ENCODE data around the gene MPDU1. TPM values are rescaled to one million over a fixed set of nuclear protein-coding genes. Genes with fewer than 3 reads are reported as not detected.

MPDU1 gene
- 74.4 and 83.7 TPM in 2 replicates for total RNA-seq
- long read RNA-seq, transcript MPDU1-201 (7 exons, 1,601 nt), result major isoform, 12 of 22 reads
- long read RNA-seq, partial matches to known transcripts, result 3 of 22 reads
- long read RNA-seq, other reads (novel, unspliced or antisense), result 3 of 22 reads

GRCh38 chr17:7583253-7584109, at the start of gene MPDU1:
Gene MPDU1, plus strand, starts transcription at chr17:7583852. Its CDS starts 11 bp downstream, at chr17:7583863.
- H3K4me3 Mint-ChIP-seq, result peak within 1 kb of the TSS; percentile 99
- H3K36me3 Mint-ChIP-seq (ENCODE audit: low read depth), result peaks cover 31% of the 10 kb centered on the region
- DNase-seq (ENCODE audit: low read depth, low spot score), result peak; percentile 92
- no peak for TF ChIP-seq CTCF (conservative IDR thresholded peaks at IDR 0.05)
- H3K4me1 Mint-ChIP-seq, result peaks cover 47% of the 10 kb centered on the region
- peaks cover 30% of the 10 kb centered on the region for H3K27me3 Mint-ChIP-seq (ENCODE audit: low read depth)
- H3K9me3 Mint-ChIP-seq, result no peaks in the 10 kb centered on the region
- H3K27ac Mint-ChIP-seq (ENCODE audit: unreplicated experiment), result peak within 1 kb of the TSS; percentile 100

- no peak for TF ChIP-seq CTCF (conservative IDR thresholded peaks at IDR 0.05)
- peaks cover under 1% of the 10 kb centered on the region for H3K27me3 Mint-ChIP-seq (ENCODE audit: low read depth)
- H3K27ac Mint-ChIP-seq (ENCODE audit: unreplicated experiment), result no peak overlapping the region
- H3K4me3 Mint-ChIP-seq, result no peak overlapping the region
- H3K9me3 Mint-ChIP-seq, result peaks cover 7% of the 10 kb centered on the region
- H3K36me3 Mint-ChIP-seq (ENCODE audit: low read depth), result peaks cover 8% of the 10 kb centered on the region
- H3K4me1 Mint-ChIP-seq, result no peaks in the 10 kb centered on the region
- DNase-seq (ENCODE audit: low read depth, low spot score), result no peak
These were observed 45.6 kb upstream of the MPDU1 start for GRCh38 chr17:7538050-7538449.

DNA sequence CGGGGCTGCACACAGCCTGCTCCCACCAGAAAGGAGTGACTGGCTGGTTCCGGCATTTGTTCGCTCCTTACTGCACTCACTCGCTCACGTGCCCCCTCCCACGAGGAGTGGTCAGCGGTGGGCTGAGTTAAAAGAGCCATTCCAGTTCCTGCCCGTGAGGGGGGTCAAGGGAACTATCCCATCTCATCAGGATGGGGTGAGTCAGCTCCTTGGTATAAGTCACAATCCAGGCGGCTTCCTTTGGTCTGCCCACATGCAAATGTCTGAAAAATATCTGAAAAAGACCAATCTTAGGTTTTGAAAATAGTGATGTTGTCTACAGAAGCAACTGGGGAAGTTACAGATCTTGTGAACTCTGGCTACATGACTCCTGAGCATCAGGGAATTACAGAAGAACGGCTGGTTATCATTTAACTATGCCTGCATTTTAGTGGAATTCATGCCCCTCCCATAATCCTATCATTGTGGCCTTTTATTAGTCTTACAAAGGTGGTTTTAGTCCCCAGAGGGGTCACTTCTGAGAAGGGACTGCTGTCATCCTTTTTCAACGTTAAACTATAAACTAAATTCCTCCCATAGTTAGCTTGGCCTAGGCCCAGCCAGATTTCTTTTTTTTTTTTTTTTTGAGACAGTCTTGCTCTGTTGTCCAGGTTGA, 44.6 kb upstream of the MPDU1 start:
- TF ChIP-seq CTCF (conservative IDR thresholded peaks at IDR 0.05), result no peak
- Mint-ChIP-seq H3K4me1 (no peaks in the 10 kb centered on the region), H3K9me3 (peaks cover 7% of the 10 kb centered on the region), H3K36me3 (ENCODE audit: low read depth) (peaks cover 8% of the 10 kb centered on the region), H3K27ac (ENCODE audit: unreplicated experiment) (no peak overlapping the region), H3K27me3 (ENCODE audit: low read depth) (peaks cover 10% of the 10 kb centered on the region), H3K4me3 (no peak overlapping the region)
- no peak for DNase-seq (ENCODE audit: low read depth, low spot score)

DNA sequence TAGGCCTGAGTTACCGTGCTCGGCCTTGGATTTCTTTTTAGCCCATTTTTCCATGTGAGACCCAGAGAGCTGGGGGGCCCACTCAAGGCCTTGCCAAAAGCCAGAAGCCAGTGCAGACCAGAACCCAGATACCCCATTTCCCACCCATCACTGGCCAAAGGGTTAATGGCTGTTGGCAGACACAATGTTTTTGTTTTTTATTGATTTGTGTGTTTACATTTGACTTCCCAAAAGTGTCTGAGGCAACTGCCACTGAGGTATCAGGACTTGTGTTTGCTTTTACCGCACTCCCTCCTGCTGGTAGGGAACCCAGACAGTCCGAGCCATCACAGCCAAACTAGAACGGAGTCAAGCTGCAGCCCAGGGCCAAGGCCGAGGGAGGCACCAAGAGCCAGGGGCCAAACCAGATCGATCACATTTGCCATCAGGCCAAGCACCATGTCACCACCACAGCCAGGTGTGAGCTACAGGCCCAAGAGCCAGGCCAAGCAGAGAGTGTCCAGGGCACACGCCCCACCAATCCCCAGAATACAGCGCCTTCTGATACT, 42.5 kb upstream of the MPDU1 start:
- no peaks in the 10 kb centered on the region for H3K4me1 Mint-ChIP-seq
- H3K36me3 Mint-ChIP-seq (ENCODE audit: low read depth), result peaks cover 3% of the 10 kb centered on the region
- no peak for DNase-seq (ENCODE audit: low read depth, low spot score)
- no peak overlapping the region for H3K4me3 Mint-ChIP-seq
- peaks cover 7% of the 10 kb centered on the region for H3K9me3 Mint-ChIP-seq
- peaks cover 10% of the 10 kb centered on the region for H3K27me3 Mint-ChIP-seq (ENCODE audit: low read depth)
- no peak overlapping the region for H3K27ac Mint-ChIP-seq (ENCODE audit: unreplicated experiment)
- TF ChIP-seq CTCF (conservative IDR thresholded peaks at IDR 0.05), result no peak

- peaks cover 11% of the 10 kb centered on the region for H3K4me1 Mint-ChIP-seq
- no peaks in the 10 kb centered on the region for H3K36me3 Mint-ChIP-seq (ENCODE audit: low read depth)
- peaks cover 19% of the 10 kb centered on the region for H3K27me3 Mint-ChIP-seq (ENCODE audit: low read depth)
- TF ChIP-seq CTCF (conservative IDR thresholded peaks at IDR 0.05), result no peak
- H3K9me3 Mint-ChIP-seq, result no peaks in the 10 kb centered on the region
- H3K27ac Mint-ChIP-seq (ENCODE audit: unreplicated experiment), result no peak overlapping the region
- H3K4me3 Mint-ChIP-seq, result no peak overlapping the region
- no peak for DNase-seq (ENCODE audit: low read depth, low spot score)
These were observed 38.7 kb upstream of the MPDU1 start for GRCh38 chr17:7544911-7545310.

All from neural crest cell (in vitro differentiated cells).